Panc1 (cell line): ENCODE data around the gene DGLUCY. TPM values are rescaled to one million over a fixed set of nuclear protein-coding genes. Genes with fewer than 3 reads are reported as not detected.
"Not testable (repeated sequence)": the region's sequence is repeated elsewhere in the genome, so short reads cannot be mapped to it uniquely, and the experiment has no call there.

ENCODE experiments used
- ATAC-seq: fragments of 200-7000 bp; cut with Tn5 transposase; 2 replicates; pipeline ENCODE4 v1.9.1; 2020; ENCODE audit warnings: mild to moderate bottlenecking, moderate library complexity
- BruUV-seq: library from RNA; stranded (reverse); fragments of 400-500 nt; replicated peaks from 2 replicates; lab custom pipeline; 2021; lab: Mats Ljungman, UMichigan
- CTCF ChIA-PET: fragments of 300-600 bp; sonication (Branson Sonifier 250); formaldehyde crosslinking; loops from one replicate; lab custom pipeline; 2022; ENCODE audit warnings: antibody characterized with exemption; lab: Charles Lee
- POLR2A ChIA-PET: fragments of 300-600 bp; sonication (Branson Sonifier 250); formaldehyde crosslinking; loops from one replicate; lab custom pipeline; 2022; ENCODE audit warnings: antibody characterized with exemption; lab: Charles Lee
- DNase-seq: peaks from one replicate; pipeline ENCODE4 v3.0.0-alpha.2; 2010; ENCODE audit warnings: low read depth, low spot score
- H3K27ac ChIP-seq: 2 replicates; pipeline ENCODE4 v1.5.1; 2011; ENCODE audit warnings: mild to moderate bottlenecking, low read length, inconsistent platforms
- H3K27me3 ChIP-seq: fragments of 200-500 bp; sonication (Bioruptor generic); 2 replicates; pipeline ENCODE4 v1.6.0; 2014; ENCODE audit warnings: low read length, inconsistent platforms; ENCODE audit not compliant: control insufficient read depth, insufficient read depth
- H3K36me3 ChIP-seq: fragments of 200-500 bp; sonication (Bioruptor generic); 2 replicates; pipeline ENCODE4 v1.5.1; 2014; ENCODE audit warnings: inconsistent platforms, mild to moderate bottlenecking, low read length, moderate library complexity; ENCODE audit not compliant: control insufficient read depth, insufficient read depth
- H3K4me1 ChIP-seq: 2 replicates; pipeline ENCODE4 v1.5.1; 2011; ENCODE audit warnings: inconsistent platforms, mild to moderate bottlenecking, low read length, moderate library complexity; ENCODE audit not compliant: control insufficient read depth, insufficient read depth
- H3K4me3 ChIP-seq, 2 experiments: 2 replicates each; pipeline ENCODE4 v1.5.1; 2011 to 2012; ENCODE audit warnings: low read depth in 2 of 2, low read length in 2 of 2, mild to moderate bottlenecking in 2 of 2, inconsistent platforms in 1 of 2, moderate library complexity in 1 of 2
- H3K9me3 ChIP-seq: fragments of 200-500 bp; sonication (Bioruptor generic); 2 replicates; pipeline ENCODE4 v1.5.1; 2014; ENCODE audit warnings: low read depth, mild to moderate bottlenecking, inconsistent platforms, low read length, moderate library complexity; ENCODE audit not compliant: control insufficient read depth, insufficient read depth
- CTCF ChIP-seq: fragments of 450-650 bp; IDR thresholded peaks from 2 replicates; pipeline ENCODE4 v1.5.1; 2017; ENCODE audit warnings: mild to moderate bottlenecking
- POLR2AphosphoS5 ChIP-seq: IDR thresholded peaks from 2 replicates; pipeline ENCODE4 v1.6.1; 2012; ENCODE audit warnings: mild to moderate bottlenecking, low read depth, low read length, moderate library complexity
- REST ChIP-seq, 2 experiments: IDR thresholded peaks; 2 replicates each; pipeline ENCODE4 v1.6.1; 2011 to 2012; ENCODE audit warnings: low read depth in 2 of 2, control low read depth in 1 of 2, low read length in 1 of 2, mild to moderate bottlenecking in 1 of 2, moderate library complexity in 1 of 2; ENCODE audit not compliant: insufficient read depth in 1 of 2
- SIN3A ChIP-seq: IDR thresholded peaks from 2 replicates; pipeline ENCODE4 v1.6.1; 2012; ENCODE audit warnings: low read depth, mild to moderate bottlenecking, low read length, moderate library complexity, borderline replicate concordance; ENCODE audit not compliant: insufficient read depth
- TCF7L2 ChIP-seq: IDR thresholded peaks from 2 replicates; pipeline ENCODE4 v1.6.1; 2011; ENCODE audit warnings: mild to moderate bottlenecking, low read depth, low read length, inconsistent platforms
- in situ Hi-C: cut with HindIII; loops from 2 replicates; pipeline ENCODE4 v1.10.0; 2016; ENCODE audit warnings: low sequenced_read_pairs, low pct_unique_long_range_greater_than_20kb
- intact Hi-C: fragments of 100-400 bp; cut with micrococcal nuclease; formaldehyde crosslinking; loops from one replicate; pipeline ENCODE4 v1.10.0; 2022; ENCODE audit not compliant: unreplicated experiment
- total RNA-seq: library from RNA; stranded (reverse); gene quantifications from one replicate; pipeline ENCODE4 v1.2.1, GENCODE V29; 2021; ENCODE audit not compliant: unreplicated experiment

The DGLUCY gene
- total RNA-seq, 1 experiment from 2014 or later: 21.3 TPM

- H3K4me3 ChIP-seq: no peak overlapping the region
- POLR2A ChIA-PET: no interaction called here
- no TSS peak for BruUV-seq
- H3K27ac ChIP-seq: no peak overlapping the region
- ATAC-seq (no peak), DNase-seq (no peak)
- no peaks in the 10 kb centered on the region for H3K4me1 ChIP-seq
- CTCF ChIA-PET: no interaction called here
- H3K27me3 ChIP-seq: no peaks in the 10 kb centered on the region
- no peaks in the 10 kb centered on the region for H3K9me3 ChIP-seq
- no peaks in the 10 kb centered on the region for H3K36me3 ChIP-seq
- TF ChIP-seq TCF7L2 (no peak), CTCF (no peak), SIN3A (no peak), REST (IDR thresholded peaks at IDR 0.05; ENCODE audit: insufficient read depth in 1 of 2, low read depth in 2 of 2, low read length in 1 of 2) (no peak), POLR2AphosphoS5 (no peak)
- intact Hi-C loops (no loop called here), in situ Hi-C loops (no loop called here)
Measured at GRCh38 chr14:91090743-91091142, 23.1 kb upstream of the DGLUCY start.

- ChIA-PET POLR2A (no interaction called here), CTCF (no interaction called here)
- Histone ChIP-seq H3K4me1 (no peaks in the 10 kb centered on the region), H3K27me3 (no peaks in the 10 kb centered on the region), H3K27ac (no peak overlapping the region), H3K36me3 (no peaks in the 10 kb centered on the region), H3K4me3 (no peak overlapping the region), H3K9me3 (no peaks in the 10 kb centered on the region)
- TF ChIP-seq SIN3A: no peak
- TF ChIP-seq TCF7L2: no peak
- no peak for TF ChIP-seq CTCF
- no peak for TF ChIP-seq POLR2AphosphoS5
- TF ChIP-seq REST (IDR thresholded peaks at IDR 0.05; ENCODE audit: insufficient read depth in 1 of 2, low read depth in 2 of 2, low read length in 1 of 2): no peak
- DNase-seq (no peak), ATAC-seq (no peak)
- BruUV-seq: no TSS peak
- in situ Hi-C loops: no loop called here
- intact Hi-C loops: no loop called here
Measured at GRCh38 chr14:91092073-91092472, 21.8 kb upstream of the DGLUCY start.

- ATAC-seq, H3K27ac ChIP-seq, H3K27me3 ChIP-seq, H3K4me3 ChIP-seq, H3K9me3 ChIP-seq, H3K4me1 ChIP-seq, H3K36me3 ChIP-seq, in situ Hi-C loops, POLR2A ChIA-PET, intact Hi-C loops, BruUV-seq, DNase-seq, CTCF ChIA-PET: not testable (repeated sequence)
Measured at GRCh38 chr14:91093743-91094472, 20.0 kb upstream of the DGLUCY start.
